ENCODE data around the gene MYNN.

Gene MYNN

GRCh38 chr3:169787120-169787519 lies 13.9 kb downstream of the MYNN start:
- no peak overlapping the region for H3K4me2 ChIP-seq (ENCODE audit: low read length)
- H2AFZ ChIP-seq (ENCODE audit: low read length): no peak overlapping the region
- H4K20me1 ChIP-seq (ENCODE audit: insufficient read depth, low read length): no peaks in the 10 kb centered on the region
- no peak overlapping the region for H3K4me3 ChIP-seq (ENCODE audit: low read depth, low read length, poor library complexity, severe bottlenecking)
- no peak overlapping the region for H3K9ac ChIP-seq (ENCODE audit: low read length)
- no peak overlapping the region for H3K27ac ChIP-seq (ENCODE audit: low read depth, low read length, poor library complexity, severe bottlenecking)
- no peaks in the 10 kb centered on the region for H3K27me3 ChIP-seq (ENCODE audit: insufficient read depth, low read length)
- H3K9me2 ChIP-seq (ENCODE audit: low read depth, low read length): no peaks in the 10 kb centered on the region
- peaks cover 83% of the 10 kb centered on the region for H3K36me3 ChIP-seq (ENCODE audit: insufficient read depth, low read length)
- TF ChIP-seq EZH2 (IDR thresholded peaks at IDR 0.05; ENCODE audit: borderline replicate concordance, low read length) (no peak), CTCF (IDR thresholded peaks at IDR 0.05; ENCODE audit: low read length) (no peak)
- no peaks in the 10 kb centered on the region for H3F3A ChIP-seq (ENCODE audit: insufficient read depth, low read length)
- no peaks in the 10 kb centered on the region for H3K9me3 ChIP-seq (ENCODE audit: low read length)
- H3K79me2 ChIP-seq (ENCODE audit: insufficient read depth, low read length): no peaks in the 10 kb centered on the region
- H3K4me1 ChIP-seq (ENCODE audit: insufficient read depth, low read length, severe bottlenecking): no peaks in the 10 kb centered on the region

- no peaks in the 10 kb centered on the region for H3K4me1 ChIP-seq (ENCODE audit: insufficient read depth, low read length, severe bottlenecking)
- TF ChIP-seq CTCF (IDR thresholded peaks at IDR 0.05; ENCODE audit: low read length): no peak
- no peak for TF ChIP-seq EZH2 (IDR thresholded peaks at IDR 0.05; ENCODE audit: borderline replicate concordance, low read length)
- H3K4me2 ChIP-seq (ENCODE audit: low read length): no peak overlapping the region
- H3K9me3 ChIP-seq (ENCODE audit: low read length): no peaks in the 10 kb centered on the region
- H4K20me1 ChIP-seq (ENCODE audit: insufficient read depth, low read length): no peaks in the 10 kb centered on the region
- no peak overlapping the region for H3K4me3 ChIP-seq (ENCODE audit: low read depth, low read length, poor library complexity, severe bottlenecking)
- no peaks in the 10 kb centered on the region for H3K9me2 ChIP-seq (ENCODE audit: low read depth, low read length)
- H3F3A ChIP-seq (ENCODE audit: insufficient read depth, low read length): no peaks in the 10 kb centered on the region
- H3K9ac ChIP-seq (ENCODE audit: low read length): no peak overlapping the region
- no peaks in the 10 kb centered on the region for H3K27me3 ChIP-seq (ENCODE audit: insufficient read depth, low read length)
- H3K79me2 ChIP-seq (ENCODE audit: insufficient read depth, low read length): no peaks in the 10 kb centered on the region
- H2AFZ ChIP-seq (ENCODE audit: low read length): no peak overlapping the region
- no peak overlapping the region for H3K27ac ChIP-seq (ENCODE audit: low read depth, low read length, poor library complexity, severe bottlenecking)
- H3K36me3 ChIP-seq (ENCODE audit: insufficient read depth, low read length): peaks cover 79% of the 10 kb centered on the region
Measured at GRCh38 chr3:169787791-169788190, 14.6 kb downstream of the MYNN start.

GRCh38 chr3:169790219-169790618 lies 17.0 kb downstream of the MYNN start:
- Histone ChIP-seq H3K4me1 (ENCODE audit: insufficient read depth, low read length, severe bottlenecking) (no peaks in the 10 kb centered on the region), H2AFZ (ENCODE audit: low read length) (no peak overlapping the region), H3K9me3 (ENCODE audit: low read length) (no peaks in the 10 kb centered on the region), H3F3A (ENCODE audit: insufficient read depth, low read length) (no peaks in the 10 kb centered on the region), H3K27ac (ENCODE audit: low read depth, low read length, poor library complexity, severe bottlenecking) (no peak overlapping the region), H3K4me2 (ENCODE audit: low read length) (no peak overlapping the region), H4K20me1 (ENCODE audit: insufficient read depth, low read length) (no peaks in the 10 kb centered on the region), H3K4me3 (ENCODE audit: low read depth, low read length, poor library complexity, severe bottlenecking) (no peak overlapping the region), H3K9me2 (ENCODE audit: low read depth, low read length) (no peaks in the 10 kb centered on the region), H3K27me3 (ENCODE audit: insufficient read depth, low read length) (no peaks in the 10 kb centered on the region), H3K79me2 (ENCODE audit: insufficient read depth, low read length) (no peaks in the 10 kb centered on the region), H3K9ac (ENCODE audit: low read length) (no peak overlapping the region), H3K36me3 (ENCODE audit: insufficient read depth, low read length) (peaks cover 57% of the 10 kb centered on the region)
- TF ChIP-seq CTCF (IDR thresholded peaks at IDR 0.05; ENCODE audit: low read length): no peak
- no peak for TF ChIP-seq EZH2 (IDR thresholded peaks at IDR 0.05; ENCODE audit: borderline replicate concordance, low read length)
